Adipose tissue (tissue), 3 donors: ENCODE measurements around the gene ST3GAL5. TPM values are rescaled to one million over a fixed set of nuclear protein-coding genes. Genes with fewer than 3 reads are reported as not detected.

ENCODE experiments used
- H3K27ac ChIP-seq: one replicate; pipeline ENCODE4 v1.5.1; 2013; ENCODE audit warnings: low read depth, low read length
- WGBS, 3 donors: extraction: QIAGEN DNeasy Blood & Tissue Kit; methylation state at CpG; one replicate each; pipeline ENCODE4 v1.1.7; 2013; 5-methylcytosine and 5-hydroxymethylcytosine counted together
- polyA plus RNA-seq, 3 donors: library from polyadenylated mRNA; stranded (reverse); fragments of 200-250 nt; gene quantifications; one replicate each; pipeline ENCODE4 v1.2.3, GENCODE V29; 2013
- donor health status: healthy with polysubstance abuse.
- donor health status: Bipolar disorder and iron deficiency.
- donor health status: healthy.

Gene ST3GAL5
- polyA plus RNA-seq, 3 donors: 3.3 to 26.5 (median 24.7) TPM

DNA sequence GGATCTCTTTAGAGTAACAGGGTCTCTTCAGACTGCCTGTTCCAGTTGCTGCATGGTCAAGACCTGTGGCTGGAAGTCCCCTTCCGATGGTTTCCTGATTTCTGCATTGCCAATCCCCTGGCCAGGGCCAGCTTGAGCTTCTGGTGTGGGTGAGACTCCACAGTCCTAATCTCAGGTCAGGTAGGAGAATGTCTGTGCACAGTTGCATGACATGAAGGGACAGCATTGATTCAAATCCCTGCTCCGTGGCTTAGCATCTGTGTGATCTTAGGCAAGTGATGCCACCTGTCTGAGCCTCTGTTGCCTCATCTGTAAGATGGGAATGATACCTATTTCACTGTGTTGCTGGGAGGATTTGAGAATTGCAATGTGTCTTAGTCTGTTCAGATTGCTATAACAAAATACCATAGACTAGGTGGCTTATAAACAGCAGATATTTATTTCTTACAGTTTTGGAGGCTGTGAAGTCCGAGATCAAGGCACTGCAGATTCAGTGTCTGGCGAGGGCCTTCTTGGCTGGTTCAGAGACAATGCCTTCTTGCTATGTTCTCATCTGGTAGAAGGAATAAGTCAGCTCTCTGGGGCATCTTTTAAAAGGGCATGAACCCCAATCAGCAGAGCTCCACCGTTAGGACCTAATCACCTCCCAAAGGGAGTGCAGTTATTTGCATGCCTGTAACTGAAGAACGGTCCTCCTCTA is 68.8 kb downstream of the ST3GAL5 start:
- WGBS, 3 donors: 73 to 82% (median 79%) methylated on average over 6 of the region's 6 CpGs

DNA sequence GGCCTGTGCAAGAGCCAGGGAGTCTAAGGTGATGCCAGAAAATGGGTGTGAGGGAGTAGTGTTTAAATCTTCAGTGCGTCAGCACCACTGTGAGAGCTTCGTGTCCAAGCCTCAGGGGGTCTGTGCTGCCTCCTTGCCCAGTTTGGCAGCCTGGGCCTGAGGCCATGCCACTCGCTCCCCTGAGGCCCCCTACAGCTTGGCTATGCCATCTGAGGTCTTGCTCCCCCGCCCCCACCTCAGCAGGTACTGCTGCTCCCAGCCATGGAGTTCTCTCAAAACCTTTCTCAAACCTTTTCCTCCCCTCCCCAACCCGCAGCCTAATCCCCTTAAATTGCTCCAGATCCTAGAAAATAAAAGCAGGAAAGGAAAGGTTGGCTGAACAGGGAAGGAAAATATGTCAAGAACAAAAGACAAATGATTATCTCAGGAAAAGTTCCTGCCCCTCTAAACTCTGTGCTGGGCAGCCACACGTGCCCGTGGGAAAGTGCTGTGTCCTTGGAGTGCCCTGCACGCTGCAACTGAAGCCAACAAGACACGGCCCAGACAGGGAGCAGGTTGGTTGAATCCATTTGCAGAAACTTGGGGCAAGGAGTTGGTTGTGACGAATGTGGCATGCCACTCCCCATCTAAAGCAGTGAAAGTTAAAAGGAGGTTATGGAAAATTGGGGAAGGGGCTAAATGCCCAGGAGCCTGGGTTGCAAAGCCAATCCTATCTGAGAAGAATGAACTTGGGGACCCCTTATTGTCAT is 73.8 kb downstream of the ST3GAL5 start:
- no peak overlapping the region for H3K27ac ChIP-seq
- WGBS, 3 donors: 40 to 75% (median 71%) methylated on average over 10 of the region's 10 CpGs

More for the DNA sequence above, 68.8 kb downstream of the ST3GAL5 start:
- no peak overlapping the region for H3K27ac ChIP-seq

- WGBS, 3 donors: 29 to 30% (median 30%) methylated on average over 13 of the region's 13 CpGs
- no peak overlapping the region for H3K27ac ChIP-seq
Measured at GRCh38 chr2:85813982-85814801, 74.6 kb downstream of the ST3GAL5 start.

DNA sequence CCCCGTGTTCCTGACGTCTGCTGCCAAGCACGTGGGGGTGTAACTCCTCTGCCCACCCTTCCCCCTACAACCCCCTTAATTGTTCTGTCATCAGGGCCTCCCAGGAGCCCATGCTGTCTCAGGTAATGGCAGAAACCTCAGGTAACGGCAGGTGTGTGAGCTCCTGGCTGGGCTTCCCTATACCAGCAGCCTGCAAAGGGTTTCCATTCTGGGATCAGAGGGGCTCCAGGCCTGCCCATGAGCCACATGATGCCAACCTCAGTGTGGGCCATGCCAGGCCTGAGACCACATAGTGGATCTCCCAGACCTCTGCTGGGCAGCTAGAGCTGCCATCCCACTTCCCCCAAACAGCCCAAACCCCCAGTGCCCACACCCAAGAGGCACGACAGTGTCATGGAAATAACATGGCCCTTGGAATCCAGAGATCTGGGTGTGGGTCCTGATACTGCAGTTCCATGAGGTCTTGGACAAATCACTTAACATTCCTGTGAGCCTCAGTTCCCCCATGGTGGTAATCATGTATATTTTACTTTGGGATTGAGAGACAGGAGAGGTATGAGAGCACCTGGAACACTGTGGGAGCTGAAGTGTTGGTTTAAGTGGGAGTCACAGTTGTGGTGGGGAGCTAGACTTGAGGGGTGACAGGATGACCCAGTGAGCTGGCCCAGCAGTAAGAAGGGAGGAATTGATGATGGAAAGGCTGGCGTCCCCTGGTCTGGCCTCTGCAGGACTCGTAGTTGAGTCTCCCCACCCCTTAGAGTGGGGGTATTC is 75.4 kb downstream of the ST3GAL5 start:
- no peak overlapping the region for H3K27ac ChIP-seq
- WGBS, 3 donors: 86 to 93% (median 86%) methylated on average over 7 of the region's 7 CpGs

DNA sequence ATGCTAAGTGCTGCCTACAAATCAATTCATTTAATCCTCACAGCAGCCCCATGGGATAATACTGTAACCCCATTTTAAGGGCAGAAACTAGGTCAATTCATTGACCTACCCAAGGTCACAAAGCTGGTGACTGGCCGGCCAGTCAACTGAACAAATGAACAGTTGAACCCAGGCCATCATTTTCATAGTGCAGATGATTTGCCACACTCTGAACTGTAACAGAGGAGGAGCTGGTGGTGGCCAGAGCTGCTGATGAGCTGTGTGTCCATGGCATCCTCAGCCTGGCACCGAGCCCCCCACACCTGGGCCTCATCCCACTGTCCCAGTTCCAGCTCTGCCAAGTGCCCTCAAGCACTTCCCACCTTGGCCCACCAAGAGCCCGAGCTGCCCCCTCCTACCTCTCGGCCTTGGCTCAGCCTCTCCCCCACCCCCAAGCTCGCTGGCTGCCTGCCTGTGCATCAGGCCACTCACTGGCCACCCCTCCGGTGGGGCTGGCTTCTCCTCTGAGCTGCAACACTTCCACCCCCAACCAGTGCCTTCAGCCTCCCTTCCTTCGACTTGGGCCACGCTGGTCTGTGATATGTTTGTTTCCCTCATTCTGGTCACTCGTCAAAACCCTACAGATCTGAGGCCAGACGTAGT is 76.6 kb downstream of the ST3GAL5 start:
- 80 to 92% (median 88%) methylated on average over 10 of the region's 10 CpGs for WGBS, 3 donors
- no peak overlapping the region for H3K27ac ChIP-seq

- no peak overlapping the region for H3K27ac ChIP-seq
- WGBS, 3 donors: 30 to 64% (median 36%) methylated on average over 40 to 41 of the region's 41 CpGs
Measured at GRCh38 chr2:85811180-85812093, 77.4 kb downstream of the ST3GAL5 start.

GRCh38 chr2:85810371-85811179 is 78.2 kb downstream of the ST3GAL5 start:
- 76 to 83% (median 77%) methylated on average over 16 of the region's 16 CpGs for WGBS, 3 donors

GRCh38 chr2:85807756-85808155 is 81.0 kb downstream of the ST3GAL5 start:
- 91 to 100% (median 93%) methylated on average over 3 of the region's 3 CpGs for WGBS, 3 donors
- no peak overlapping the region for H3K27ac ChIP-seq

More at GRCh38 chr2:85810371-85811179, 78.2 kb downstream of the ST3GAL5 start:
- H3K27ac ChIP-seq: no peak overlapping the region

DNA sequence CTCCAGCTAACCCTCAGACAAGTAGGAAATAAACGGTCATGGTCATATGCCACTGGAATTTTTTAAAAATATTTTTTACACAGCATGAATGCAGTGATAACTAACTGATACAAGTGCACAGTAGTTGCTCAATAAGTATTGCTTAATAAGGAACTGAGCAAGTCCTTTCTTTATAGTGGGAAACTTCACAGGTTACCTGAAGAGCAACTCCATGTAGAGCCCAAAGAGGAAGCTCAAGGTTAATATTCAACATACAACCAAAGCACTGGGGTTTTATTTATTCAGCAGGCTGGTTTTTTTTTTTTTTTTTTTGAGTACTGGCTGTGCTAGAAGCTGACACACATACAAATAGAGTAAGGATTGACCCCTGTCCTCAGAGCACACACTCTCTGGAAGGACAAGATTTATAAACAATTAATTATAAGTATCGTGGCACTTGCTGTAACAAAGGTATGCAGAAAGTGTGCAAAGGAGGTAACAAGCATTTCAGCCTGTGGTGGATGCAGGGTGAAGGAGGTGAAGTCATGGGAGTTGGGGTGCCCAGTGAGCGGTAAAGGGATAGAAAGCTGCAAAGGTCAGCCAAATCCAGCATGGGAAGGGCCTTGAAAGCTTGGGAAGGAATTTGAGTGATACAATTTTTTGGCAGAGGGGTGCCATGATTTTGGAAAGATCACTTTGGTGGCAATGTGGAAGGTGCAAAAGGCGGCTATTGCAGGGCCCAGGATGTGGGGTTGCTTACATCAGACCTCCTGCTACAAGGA is 82.3 kb downstream of the ST3GAL5 start:
- H3K27ac ChIP-seq: no peak overlapping the region
- WGBS, 3 donors: 59 to 84% (median 77%) methylated on average over 4 of the region's 4 CpGs

DNA sequence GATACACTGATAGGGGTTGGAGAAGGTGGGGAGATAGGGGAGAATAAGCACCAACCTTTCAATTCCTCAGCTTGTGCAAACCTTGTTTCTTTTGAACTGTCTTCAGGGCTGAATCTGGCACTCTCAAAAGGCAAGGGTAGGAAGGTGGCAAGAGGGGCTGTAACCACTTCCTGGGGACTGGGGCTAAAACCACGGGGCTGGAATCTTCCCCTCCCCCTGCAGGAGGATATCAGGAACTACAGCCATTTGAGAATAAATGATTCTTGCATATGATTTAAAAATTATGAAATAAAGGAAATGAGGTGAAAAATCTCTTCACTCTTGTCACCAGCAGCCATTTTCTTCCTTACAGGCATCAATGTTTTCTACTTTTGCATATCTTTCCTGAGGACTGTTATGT is 84.2 kb downstream of the ST3GAL5 start:
- 0% methylated on average over 1 of the region's 1 CpG for WGBS, 3 donors
- H3K27ac ChIP-seq: no peak overlapping the region

DNA sequence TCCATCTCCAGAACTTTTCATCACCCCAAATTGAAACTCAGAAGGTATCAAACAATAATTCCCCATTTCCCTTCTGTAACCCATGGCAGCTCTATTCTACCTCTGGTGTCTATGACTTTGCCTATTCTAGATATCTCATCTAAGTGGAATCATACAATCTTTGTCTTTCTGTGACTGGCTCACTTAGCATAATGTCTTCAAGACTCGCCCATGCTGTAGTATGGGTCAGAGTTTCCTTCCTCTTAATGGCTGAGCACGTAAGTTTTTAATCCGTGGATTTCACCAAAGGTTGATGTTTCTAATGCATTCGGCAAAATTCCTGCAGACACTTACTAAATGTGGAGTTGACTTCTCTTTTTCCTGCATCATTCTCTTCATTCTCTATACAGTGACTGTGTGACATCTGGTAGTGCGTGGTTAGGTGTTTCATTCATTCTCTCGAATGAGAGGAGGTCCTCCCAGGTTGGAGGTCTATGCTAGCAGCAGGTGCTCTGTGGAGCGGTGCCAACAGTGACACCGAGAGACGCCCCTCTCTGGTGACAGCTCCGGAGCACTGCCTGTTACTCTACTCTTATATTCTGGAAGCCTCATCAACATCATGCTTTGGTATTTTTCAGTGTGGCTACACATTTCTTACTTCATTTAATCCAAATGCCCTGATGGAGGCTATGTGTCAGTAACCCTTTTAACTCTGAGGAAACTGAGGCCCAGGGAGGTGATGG is 84.9 kb downstream of the ST3GAL5 start:
- H3K27ac ChIP-seq: no peak overlapping the region
- WGBS, 3 donors: 77 to 82% (median 80%) methylated on average over 10 of the region's 10 CpGs

DNA sequence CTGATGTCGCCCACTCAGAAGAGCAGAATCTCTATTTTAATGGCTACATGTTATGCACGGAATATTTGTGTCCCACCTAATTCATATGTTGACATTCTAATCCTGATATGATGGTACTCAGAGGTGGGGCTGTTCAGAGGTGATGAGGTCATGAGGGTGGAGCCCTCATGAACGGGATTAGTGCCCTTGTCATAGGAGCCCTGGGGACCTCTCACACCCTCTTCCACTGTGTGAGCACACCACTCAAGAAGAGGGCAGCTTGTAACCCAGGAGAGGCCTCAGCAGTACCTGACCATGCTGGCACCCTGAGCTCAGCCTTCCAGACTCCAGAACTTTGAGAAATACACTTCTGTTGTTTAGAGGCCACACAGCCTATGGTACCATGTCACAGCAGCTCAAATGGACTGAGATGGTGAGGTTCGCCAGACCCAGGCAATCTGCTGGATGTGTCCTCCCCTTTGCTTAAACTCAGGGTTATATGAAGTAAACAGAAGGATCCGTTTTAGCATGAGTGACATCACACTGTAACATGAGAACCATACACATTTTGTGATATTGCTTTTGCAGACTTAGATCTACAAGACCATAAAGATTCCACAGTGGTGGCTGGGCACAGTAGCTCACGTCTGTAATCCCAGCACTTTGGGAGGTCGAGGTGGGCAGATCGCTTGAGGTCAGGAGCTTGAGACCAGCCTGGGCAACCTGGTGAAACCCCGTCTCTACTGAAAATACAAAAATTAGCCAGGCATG is 86.3 kb downstream of the ST3GAL5 start:
- 77 to 91% (median 90%) methylated on average over 9 of the region's 9 CpGs for WGBS, 3 donors
- no peak overlapping the region for H3K27ac ChIP-seq

DNA sequence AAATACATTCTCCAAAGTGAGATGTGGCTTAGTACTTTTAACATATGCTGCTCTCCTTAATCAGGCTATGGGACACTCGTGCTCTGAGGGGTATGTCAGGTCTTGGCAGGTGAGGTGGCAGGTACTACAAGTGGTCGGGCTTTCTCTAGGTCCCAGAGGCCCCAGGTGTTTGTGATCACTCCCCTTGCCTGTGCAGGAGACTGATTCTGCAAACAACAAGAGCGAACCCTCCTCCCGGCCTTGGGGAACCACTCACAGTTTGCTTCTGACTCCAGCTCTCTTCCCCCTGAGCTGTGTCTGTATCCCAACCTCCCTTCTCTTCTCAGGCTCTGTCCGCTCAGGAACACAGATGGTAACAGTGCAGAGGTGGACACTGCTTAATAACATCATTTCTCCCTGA is 86.9 kb downstream of the ST3GAL5 start:
- no peak overlapping the region for H3K27ac ChIP-seq
- 89 to 96% (median 95%) methylated on average over 5 of the region's 5 CpGs for WGBS, 3 donors

DNA sequence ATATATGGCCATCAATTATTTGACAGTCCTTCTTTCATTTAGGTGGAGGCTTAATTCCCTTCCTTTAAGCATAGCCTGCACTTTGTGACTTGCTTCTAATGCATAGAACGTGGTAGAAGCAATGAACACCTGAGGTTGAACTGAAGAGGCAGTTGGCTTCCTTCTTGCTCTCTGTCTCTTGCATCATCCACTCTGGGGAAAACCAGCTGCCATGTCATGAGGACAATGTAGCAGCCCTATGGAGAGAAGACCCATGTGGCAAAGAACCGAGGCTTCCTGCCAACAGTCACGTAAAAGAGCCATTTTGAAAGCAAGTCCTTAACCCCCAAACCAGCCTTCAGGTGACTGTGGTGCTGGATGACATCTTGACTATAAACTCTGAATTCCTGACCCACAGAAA is 88.2 kb downstream of the ST3GAL5 start:
- no peak overlapping the region for H3K27ac ChIP-seq
- 65 to 89% (median 68%) methylated on average over 3 of the region's 3 CpGs for WGBS, 3 donors
